ENCODE data around the gene RBM28.

Gene RBM28

DNA sequence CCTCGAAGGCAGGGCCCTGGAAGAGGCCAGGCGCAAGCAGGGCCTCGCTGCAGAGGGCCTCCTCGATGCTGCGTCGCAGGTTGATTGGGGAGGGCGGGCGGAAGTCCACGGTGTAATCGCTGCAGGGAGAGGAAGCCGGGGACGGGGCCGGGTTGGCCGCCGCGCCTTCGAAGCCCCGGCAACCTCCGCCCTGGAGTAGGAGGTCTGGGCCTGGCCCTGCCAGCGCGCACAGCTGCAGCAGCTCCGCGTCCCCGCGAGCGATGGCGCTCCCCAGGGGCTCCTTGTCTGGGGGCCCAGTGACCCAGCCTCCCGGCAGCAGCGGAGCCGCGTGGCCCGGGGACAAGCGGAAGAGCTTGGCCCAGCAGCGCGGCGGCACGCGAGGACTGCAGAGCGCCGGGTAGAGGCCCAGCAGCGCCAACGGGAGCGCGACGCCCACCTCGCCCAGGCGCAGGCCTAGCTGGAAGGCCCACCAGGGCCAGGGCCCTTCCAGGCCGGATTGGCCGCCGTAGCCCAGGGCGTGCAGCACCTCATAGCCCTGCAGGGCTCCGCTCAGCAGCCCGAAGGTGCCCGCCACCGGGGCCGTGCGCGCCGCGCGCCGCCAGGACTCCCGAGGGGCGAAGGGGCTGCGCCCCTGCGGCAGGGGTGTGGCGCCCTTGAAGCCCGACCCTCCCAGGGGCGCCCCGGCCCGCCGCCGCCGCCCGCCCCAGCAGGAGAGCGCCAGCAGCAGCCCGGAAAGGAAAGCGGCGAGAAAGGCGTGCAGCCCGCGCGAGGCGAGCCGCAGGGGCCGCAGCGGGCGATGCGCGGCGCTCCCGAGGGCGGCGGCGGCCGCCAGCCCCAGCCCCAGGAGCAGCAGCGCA lies 7.8 kb upstream of the RBM28 start:
- DNase-seq = peak; percentile 40
- Histone ChIP-seq H4K8ac (ENCODE audit: low read depth, low read length) (no peak overlapping the region), H3K9ac (ENCODE audit: low read length) (no peak overlapping the region), H3K4me3 (ENCODE audit: low read length) (no peak overlapping the region), H3K4me2 (ENCODE audit: low read length) (no peak overlapping the region), H3K23ac (ENCODE audit: low read length) (no peak overlapping the region), H3K79me2 (ENCODE audit: control insufficient read depth, insufficient read depth, low read length) (no peaks in the 10 kb centered on the region), H2BK5ac (ENCODE audit: low read length) (no peak overlapping the region), H2BK120ac (ENCODE audit: low read depth, low read length) (no peak overlapping the region), H3K36me3 (ENCODE audit: control insufficient read depth, insufficient read depth, low read length) (no peaks in the 10 kb centered on the region), H3K4ac (ENCODE audit: low read depth, low read length) (no peak overlapping the region), H3K79me1 (ENCODE audit: low read length) (no peaks in the 10 kb centered on the region), H4K5ac (ENCODE audit: low read length) (no peak overlapping the region), H2BK15ac (replicated peaks; ENCODE audit: low read depth) (no peak overlapping the region), H3K56ac (ENCODE audit: low read length) (peak overlapping the region; percentile 49), H3K27ac (ENCODE audit: low read depth, low read length) (no peak overlapping the region), H3K18ac (ENCODE audit: low read length) (no peak overlapping the region), H3K27me3 (ENCODE audit: insufficient read depth, low read length, poor library complexity) (peaks cover 14% of the 10 kb centered on the region), H3K4me1 (ENCODE audit: control insufficient read depth, low read depth, low read length) (no peaks in the 10 kb centered on the region), H2AK5ac (ENCODE audit: low read length) (no peak overlapping the region)
- WGBS (ENCODE audit: extremely low coverage, insufficient coverage, low lambda C conversion rate) = no CpG with 5 or more reads among the region's 97 CpGs

DNA sequence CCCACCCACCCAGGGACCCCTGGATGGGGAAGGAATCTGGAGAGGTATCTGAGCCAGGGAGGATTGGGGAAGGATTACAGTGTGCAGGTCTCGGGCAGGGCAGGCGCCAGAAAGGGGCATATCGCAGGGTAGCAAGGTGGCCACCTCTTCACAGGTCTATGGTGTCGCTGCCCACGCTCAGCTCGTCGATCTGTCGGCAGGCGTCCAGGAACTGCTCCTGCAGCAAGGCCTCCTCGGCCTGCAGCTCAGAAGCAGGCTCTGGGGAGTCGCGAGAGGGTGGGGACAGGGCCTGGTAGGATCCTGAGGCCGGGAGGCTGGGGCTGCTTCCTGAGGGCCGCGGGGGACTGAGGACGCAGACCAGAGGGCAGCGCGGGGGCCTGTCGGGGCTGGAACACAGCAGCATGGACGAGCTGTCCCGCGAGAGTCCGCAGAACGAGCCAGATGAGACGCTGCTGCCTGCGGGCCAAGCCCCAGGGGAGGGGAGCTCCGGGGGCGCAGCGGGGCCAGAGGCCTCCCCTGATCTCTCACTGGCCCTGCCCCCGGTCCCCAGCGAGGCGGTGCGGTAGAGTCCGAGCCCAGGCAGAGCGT lies 7.1 kb upstream of the RBM28 start:
- Histone ChIP-seq H3K4me2 (ENCODE audit: low read length) (no peak overlapping the region), H2BK5ac (ENCODE audit: low read length) (no peak overlapping the region), H3K9ac (ENCODE audit: low read length) (no peak overlapping the region), H3K27ac (ENCODE audit: low read depth, low read length) (no peak overlapping the region), H4K5ac (ENCODE audit: low read length) (no peak overlapping the region), H3K18ac (ENCODE audit: low read length) (no peak overlapping the region), H3K23ac (ENCODE audit: low read length) (no peak overlapping the region), H3K4me1 (ENCODE audit: control insufficient read depth, low read depth, low read length) (no peaks in the 10 kb centered on the region), H3K79me1 (ENCODE audit: low read length) (no peaks in the 10 kb centered on the region), H4K8ac (ENCODE audit: low read depth, low read length) (no peak overlapping the region), H2BK15ac (replicated peaks; ENCODE audit: low read depth) (no peak overlapping the region), H2AK5ac (ENCODE audit: low read length) (no peak overlapping the region), H3K79me2 (ENCODE audit: control insufficient read depth, insufficient read depth, low read length) (no peaks in the 10 kb centered on the region), H3K36me3 (ENCODE audit: control insufficient read depth, insufficient read depth, low read length) (no peaks in the 10 kb centered on the region), H3K4me3 (ENCODE audit: low read length) (no peak overlapping the region), H3K4ac (ENCODE audit: low read depth, low read length) (no peak overlapping the region), H2BK120ac (ENCODE audit: low read depth, low read length) (no peak overlapping the region), H3K56ac (ENCODE audit: low read length) (no peak overlapping the region), H3K27me3 (ENCODE audit: insufficient read depth, low read length, poor library complexity) (peaks cover 14% of the 10 kb centered on the region)
- WGBS (ENCODE audit: extremely low coverage, insufficient coverage, low lambda C conversion rate) = no CpG with 5 or more reads among the region's 35 CpGs
- no peak for DNase-seq

DNA sequence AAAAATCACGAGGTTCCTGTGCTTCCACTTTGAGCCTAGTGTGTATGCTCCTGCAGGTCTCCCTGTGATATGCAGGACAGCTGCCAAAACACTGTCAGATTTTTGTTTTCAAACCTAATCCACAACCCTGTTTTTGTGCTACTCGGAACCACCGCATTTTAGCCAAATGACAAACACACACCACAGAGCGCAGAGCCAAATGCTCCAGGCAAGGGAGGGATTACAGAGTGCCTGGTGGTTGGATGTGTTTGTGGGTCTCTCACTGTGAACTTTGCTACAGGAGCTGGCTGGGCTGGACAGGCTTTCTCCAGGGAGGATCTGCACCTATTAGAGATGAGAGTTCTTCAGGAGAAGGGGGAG lies 5.7 kb upstream of the RBM28 start:
- Histone ChIP-seq H4K8ac (ENCODE audit: low read depth, low read length) (no peak overlapping the region), H3K23ac (ENCODE audit: low read length) (no peak overlapping the region), H3K4me2 (ENCODE audit: low read length) (no peak overlapping the region), H3K18ac (ENCODE audit: low read length) (no peak overlapping the region), H3K27ac (ENCODE audit: low read depth, low read length) (no peak overlapping the region), H4K5ac (ENCODE audit: low read length) (no peak overlapping the region), H3K36me3 (ENCODE audit: control insufficient read depth, insufficient read depth, low read length) (no peaks in the 10 kb centered on the region), H3K4me1 (ENCODE audit: control insufficient read depth, low read depth, low read length) (no peaks in the 10 kb centered on the region), H3K79me2 (ENCODE audit: control insufficient read depth, insufficient read depth, low read length) (no peaks in the 10 kb centered on the region), H2AK5ac (ENCODE audit: low read length) (no peak overlapping the region), H3K27me3 (ENCODE audit: insufficient read depth, low read length, poor library complexity) (peaks cover 14% of the 10 kb centered on the region), H3K4ac (ENCODE audit: low read depth, low read length) (no peak overlapping the region), H2BK5ac (ENCODE audit: low read length) (no peak overlapping the region), H3K4me3 (ENCODE audit: low read length) (no peak overlapping the region), H2BK15ac (replicated peaks; ENCODE audit: low read depth) (no peak overlapping the region), H3K56ac (ENCODE audit: low read length) (no peak overlapping the region), H2BK120ac (ENCODE audit: low read depth, low read length) (no peak overlapping the region), H3K9ac (ENCODE audit: low read length) (no peak overlapping the region), H3K79me1 (ENCODE audit: low read length) (no peaks in the 10 kb centered on the region)
- DNase-seq = no peak
- no CpG with 5 or more reads among the region's 4 CpGs for WGBS (ENCODE audit: extremely low coverage, insufficient coverage, low lambda C conversion rate)

DNA sequence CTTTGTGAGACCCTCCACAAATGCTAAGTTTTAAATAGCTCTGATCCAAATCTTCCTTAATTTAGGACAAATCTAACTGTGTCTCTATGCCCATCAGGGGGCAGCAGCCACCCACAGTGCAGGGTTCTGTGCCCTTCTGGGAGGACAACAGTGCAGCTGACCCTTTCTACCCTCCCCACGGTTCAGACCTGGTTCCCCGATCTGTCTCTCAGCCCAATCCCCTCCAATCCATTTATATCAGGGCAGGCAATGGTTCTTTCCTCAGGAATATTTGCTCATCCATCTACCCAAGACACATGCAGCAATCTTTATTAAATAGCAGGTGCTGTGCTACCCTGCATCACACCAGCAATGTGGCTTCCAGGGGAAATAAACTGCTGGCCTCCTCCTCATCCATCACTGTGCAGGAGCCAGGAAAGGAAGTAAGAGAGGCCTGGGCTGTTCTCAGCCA lies 4.0 kb upstream of the RBM28 start:
- H3K9ac ChIP-seq (ENCODE audit: low read length) = no peak overlapping the region
- no peak overlapping the region for H3K18ac ChIP-seq (ENCODE audit: low read length)
- H3K79me1 ChIP-seq (ENCODE audit: low read length) = peaks cover 6% of the 10 kb centered on the region
- peaks cover 2% of the 10 kb centered on the region for H3K4me1 ChIP-seq (ENCODE audit: control insufficient read depth, low read depth, low read length)
- no peak overlapping the region for H4K5ac ChIP-seq (ENCODE audit: low read length)
- no peak overlapping the region for H2BK120ac ChIP-seq (ENCODE audit: low read depth, low read length)
- H2AK5ac ChIP-seq (ENCODE audit: low read length) = no peak overlapping the region
- no peaks in the 10 kb centered on the region for H3K36me3 ChIP-seq (ENCODE audit: control insufficient read depth, insufficient read depth, low read length)
- WGBS (ENCODE audit: extremely low coverage, insufficient coverage, low lambda C conversion rate) = no CpG with 5 or more reads among the region's 2 CpGs
- peaks cover 10% of the 10 kb centered on the region for H3K27me3 ChIP-seq (ENCODE audit: insufficient read depth, low read length, poor library complexity)
- H4K8ac ChIP-seq (ENCODE audit: low read depth, low read length) = no peak overlapping the region
- no peak overlapping the region for H3K4me3 ChIP-seq (ENCODE audit: low read length)
- peak; percentile 56 for DNase-seq
- no peak overlapping the region for H3K23ac ChIP-seq (ENCODE audit: low read length)
- no peak overlapping the region for H3K4ac ChIP-seq (ENCODE audit: low read depth, low read length)
- peaks cover 7% of the 10 kb centered on the region for H3K79me2 ChIP-seq (ENCODE audit: control insufficient read depth, insufficient read depth, low read length)
- H3K27ac ChIP-seq (ENCODE audit: low read depth, low read length) = no peak overlapping the region
- no peak overlapping the region for H2BK15ac ChIP-seq (replicated peaks; ENCODE audit: low read depth)
- H3K56ac ChIP-seq (ENCODE audit: low read length) = no peak overlapping the region
- no peak overlapping the region for H3K4me2 ChIP-seq (ENCODE audit: low read length)
- H2BK5ac ChIP-seq (ENCODE audit: low read length) = no peak overlapping the region

DNA sequence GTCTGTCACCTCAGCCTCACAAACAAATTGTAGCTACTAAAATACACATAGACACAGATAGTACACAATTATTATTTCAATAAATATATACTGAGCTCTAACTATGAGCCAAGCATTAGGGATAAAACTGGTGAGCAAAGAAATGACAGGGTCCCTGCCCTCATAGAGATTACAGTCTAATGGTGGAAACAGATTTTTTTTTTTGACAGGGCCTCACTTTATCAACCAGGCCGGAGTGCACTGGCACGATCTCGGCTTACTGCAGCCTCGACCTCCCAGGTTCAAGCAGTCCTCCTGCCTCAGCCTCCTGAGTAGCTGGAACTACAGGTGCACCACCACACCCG lies 695 bp upstream of the RBM28 start:
- Histone ChIP-seq H3K36me3 (ENCODE audit: control insufficient read depth, insufficient read depth, low read length) (no peaks in the 10 kb centered on the region), H2BK5ac (ENCODE audit: low read length) (no peak overlapping the region), H3K27ac (ENCODE audit: low read depth, low read length) (no peak overlapping the region), H3K4me2 (ENCODE audit: low read length) (no peak overlapping the region), H3K4ac (ENCODE audit: low read depth, low read length) (no peak overlapping the region), H4K5ac (ENCODE audit: low read length) (peak overlapping the region; percentile 96), H3K23ac (ENCODE audit: low read length) (no peak overlapping the region), H4K8ac (ENCODE audit: low read depth, low read length) (no peak overlapping the region), H3K27me3 (ENCODE audit: insufficient read depth, low read length, poor library complexity) (no peaks in the 10 kb centered on the region), H3K4me3 (ENCODE audit: low read length) (no peak overlapping the region), H2BK120ac (ENCODE audit: low read depth, low read length) (no peak overlapping the region), H3K56ac (ENCODE audit: low read length) (peak overlapping the region; percentile 40), H2BK15ac (replicated peaks; ENCODE audit: low read depth) (no peak overlapping the region), H2AK5ac (ENCODE audit: low read length) (no peak overlapping the region), H3K79me2 (ENCODE audit: control insufficient read depth, insufficient read depth, low read length) (peaks cover 24% of the 10 kb centered on the region), H3K18ac (ENCODE audit: low read length) (no peak overlapping the region), H3K9ac (ENCODE audit: low read length) (no peak overlapping the region), H3K79me1 (ENCODE audit: low read length) (peaks cover 12% of the 10 kb centered on the region), H3K4me1 (ENCODE audit: control insufficient read depth, low read depth, low read length) (peaks cover 3% of the 10 kb centered on the region)
- no peak for DNase-seq
- whole genome bisulfite sequencing (ENCODE audit: extremely low coverage, insufficient coverage, low lambda C conversion rate) = no CpG with 5 or more reads among the region's 5 CpGs
